ENCODE results near the gene DOCK4. TPM values are rescaled to one million over a fixed set of nuclear protein-coding genes. Genes with fewer than 3 reads are reported as not detected.

The DOCK4 gene
- total RNA-seq, 1 donor from 2014 or later: 11.8 TPM

GRCh38 chr7:112083776-112084355 lies 122.3 kb downstream of the DOCK4 start:
- DNase-seq (ENCODE audit: low spot score) (no peak), ATAC-seq (no peak)

GRCh38 chr7:112082306-112082705 lies 123.9 kb downstream of the DOCK4 start:
- DNase-seq (ENCODE audit: low spot score) (no peak), ATAC-seq (no peak)

GRCh38 chr7:112081778-112082177 lies 124.4 kb downstream of the DOCK4 start:
- no peak for ATAC-seq
- DNase-seq (ENCODE audit: low spot score): no peak

- peak; percentile 16 for ATAC-seq
- no peak for DNase-seq (ENCODE audit: low spot score)
Measured at GRCh38 chr7:112080978-112081377, 125.2 kb downstream of the DOCK4 start.

- ATAC-seq: peak; percentile 45
- DNase-seq (ENCODE audit: low spot score): no peak
Measured at GRCh38 chr7:112080441-112080840, 125.8 kb downstream of the DOCK4 start.

GRCh38 chr7:112079673-112080072 lies 126.5 kb downstream of the DOCK4 start:
- DNase-seq (ENCODE audit: low spot score) (no peak), ATAC-seq (no peak)

- DNase-seq (ENCODE audit: low spot score) (no peak), ATAC-seq (peak; percentile 71)
Measured at GRCh38 chr7:112079122-112079521, 127.1 kb downstream of the DOCK4 start.

- ATAC-seq: no peak
- no peak for DNase-seq (ENCODE audit: low spot score)
Measured at GRCh38 chr7:112076324-112076723, 129.9 kb downstream of the DOCK4 start.

- ATAC-seq: no peak
- DNase-seq (ENCODE audit: low spot score): no peak
Measured at GRCh38 chr7:112074464-112074863, 131.7 kb downstream of the DOCK4 start.

GRCh38 chr7:112073530-112073929 lies 132.7 kb downstream of the DOCK4 start:
- ATAC-seq (no peak), DNase-seq (ENCODE audit: low spot score) (no peak)

GRCh38 chr7:112072541-112073245 lies 133.5 kb downstream of the DOCK4 start:
- no peak for ATAC-seq
- no peak for DNase-seq (ENCODE audit: low spot score)

- DNase-seq (ENCODE audit: low spot score) (no peak), ATAC-seq (no peak)
Measured at GRCh38 chr7:112071856-112072255, 134.3 kb downstream of the DOCK4 start.

- DNase-seq (ENCODE audit: low spot score): no peak
- peak; percentile 75 for ATAC-seq
Measured at GRCh38 chr7:112070674-112071256, 135.4 kb downstream of the DOCK4 start.

GRCh38 chr7:112069879-112070321 lies 136.3 kb downstream of the DOCK4 start:
- ATAC-seq (no peak), DNase-seq (ENCODE audit: low spot score) (no peak)

GRCh38 chr7:112068967-112069366 lies 137.2 kb downstream of the DOCK4 start:
- DNase-seq (ENCODE audit: low spot score) (no peak), ATAC-seq (no peak)

GRCh38 chr7:112067632-112068540 lies 138.3 kb downstream of the DOCK4 start:
- DNase-seq (ENCODE audit: low spot score): no peak
- ATAC-seq: peak; percentile 47

- ATAC-seq: no peak
- DNase-seq (ENCODE audit: low spot score): no peak
Measured at GRCh38 chr7:112067200-112067599, 139.0 kb downstream of the DOCK4 start.

- ATAC-seq (no peak), DNase-seq (ENCODE audit: low spot score) (no peak)
Measured at GRCh38 chr7:112065758-112066157, 140.4 kb downstream of the DOCK4 start.

GRCh38 chr7:112064627-112065385 lies 141.4 kb downstream of the DOCK4 start:
- ATAC-seq: no peak
- DNase-seq (ENCODE audit: low spot score): no peak

- ATAC-seq: no peak
Measured at GRCh38 chr7:112063974-112064373, 142.2 kb downstream of the DOCK4 start.

GRCh38 chr7:112061051-112061450 lies 145.1 kb downstream of the DOCK4 start:
- ATAC-seq: no peak
- no peak for DNase-seq (ENCODE audit: low spot score)

More at GRCh38 chr7:112063974-112064373, 142.2 kb downstream of the DOCK4 start:
- no peak for DNase-seq (ENCODE audit: low spot score)
